Loucy (cell line): ENCODE data around the gene CRAMP1.

Experiments used
- H2AFZ ChIP-seq: fragments of 200-600 bp; sonication (generic); 2 replicates; pipeline ENCODE4 v1.6.0; 2016; ENCODE audit warnings: antibody characterized with exemption, mild to moderate bottlenecking, low read length, moderate library complexity
- H3F3A ChIP-seq: fragments of 200-600 bp; 2 replicates; pipeline ENCODE4 v1.6.0; 2016; ENCODE audit warnings: antibody characterized with exemption, low read depth, mild to moderate bottlenecking
- H3K27me3 ChIP-seq: fragments of 200-600 bp; sonication (generic); 2 replicates; pipeline ENCODE4 v1.6.1; 2014; ENCODE audit warnings: low read length, mild to moderate bottlenecking; ENCODE audit not compliant: insufficient read depth, poor library complexity, severe bottlenecking
- H3K36me3 ChIP-seq: fragments of 200-600 bp; sonication (generic); 2 replicates; pipeline ENCODE4 v1.6.1; 2016; ENCODE audit warnings: low read length; ENCODE audit not compliant: insufficient read depth
- H3K4me1 ChIP-seq: fragments of 200-600 bp; sonication (generic); 2 replicates; pipeline ENCODE4 v1.5.1; 2014; ENCODE audit warnings: low read length, mild to moderate bottlenecking; ENCODE audit not compliant: insufficient read depth, poor library complexity, severe bottlenecking
- H3K4me2 ChIP-seq: fragments of 200-600 bp; sonication (generic); 2 replicates; pipeline ENCODE4 v1.6.0; 2014; ENCODE audit warnings: antibody characterized with exemption, low read length, low read depth, mild to moderate bottlenecking; ENCODE audit not compliant: poor library complexity, severe bottlenecking
- H3K4me3 ChIP-seq: fragments of 200-600 bp; sonication (generic); 2 replicates; pipeline ENCODE4 v1.5.1; 2014; ENCODE audit warnings: low read length, mild to moderate bottlenecking, mixed read lengths; ENCODE audit not compliant: poor library complexity, severe bottlenecking
- H3K79me2 ChIP-seq: fragments of 200-600 bp; sonication (generic); 2 replicates; pipeline ENCODE4 v1.6.1; 2014; ENCODE audit warnings: low read length; ENCODE audit not compliant: insufficient read depth
- H3K9ac ChIP-seq: fragments of 200-600 bp; sonication (generic); 2 replicates; pipeline ENCODE4 v1.6.0; 2014; ENCODE audit warnings: mild to moderate bottlenecking, low read depth, low read length, moderate library complexity; ENCODE audit not compliant: poor library complexity, severe bottlenecking
- H3K9me2 ChIP-seq: fragments of 200-600 bp; sonication (generic); replicated peaks from 2 replicates; pipeline ENCODE4 v1.6.1; 2016; ENCODE audit warnings: low read depth, low read length, mixed read lengths
- H3K9me3 ChIP-seq: fragments of 200-600 bp; sonication (generic); 2 replicates; pipeline ENCODE4 v1.6.1; 2014; ENCODE audit warnings: mild to moderate bottlenecking, antibody characterized with exemption, low read length, low read depth; ENCODE audit not compliant: insufficient read depth
- H4K20me1 ChIP-seq: fragments of 200-600 bp; sonication (generic); 2 replicates; pipeline ENCODE4 v1.6.0; 2014; ENCODE audit warnings: antibody characterized with exemption, low read length, mild to moderate bottlenecking; ENCODE audit not compliant: insufficient read depth, poor library complexity, severe bottlenecking
- EZH2phosphoT487 ChIP-seq: fragments of 200-600 bp; IDR thresholded peaks from 2 replicates; pipeline ENCODE4 v1.6.1; 2018; ENCODE audit warnings: antibody characterized with exemption, mild to moderate bottlenecking, moderate library complexity, borderline replicate concordance
- TF ChIP-seq, protein P1 (sequence below): fragments of 200-600 bp; sonication (generic); conservative IDR thresholded peaks from 2 replicates; pipeline ENCODE4 v1.5.1; 2014; ENCODE audit warnings: mild to moderate bottlenecking, antibody characterized with exemption, low read length

Gene CRAMP1

GRCh38 chr16:1607971-1608370 lies 4.2 kb upstream of the CRAMP1 start:
- H3K9me3 ChIP-seq = no peaks in the 10 kb centered on the region
- no peaks in the 10 kb centered on the region for H3F3A ChIP-seq
- H2AFZ ChIP-seq = no peak overlapping the region
- no peak overlapping the region for H3K9ac ChIP-seq
- H3K4me2 ChIP-seq = no peak overlapping the region
- no peak overlapping the region for H3K4me3 ChIP-seq
- H3K79me2 ChIP-seq = peaks cover 12% of the 10 kb centered on the region; the same call in 1 of the 2 replicates
- no peaks in the 10 kb centered on the region for H3K27me3 ChIP-seq
- H3K4me1 ChIP-seq = peaks cover 7% of the 10 kb centered on the region
- no peak for TF ChIP-seq EZH2phosphoT487
- TF ChIP-seq, protein P1, sequence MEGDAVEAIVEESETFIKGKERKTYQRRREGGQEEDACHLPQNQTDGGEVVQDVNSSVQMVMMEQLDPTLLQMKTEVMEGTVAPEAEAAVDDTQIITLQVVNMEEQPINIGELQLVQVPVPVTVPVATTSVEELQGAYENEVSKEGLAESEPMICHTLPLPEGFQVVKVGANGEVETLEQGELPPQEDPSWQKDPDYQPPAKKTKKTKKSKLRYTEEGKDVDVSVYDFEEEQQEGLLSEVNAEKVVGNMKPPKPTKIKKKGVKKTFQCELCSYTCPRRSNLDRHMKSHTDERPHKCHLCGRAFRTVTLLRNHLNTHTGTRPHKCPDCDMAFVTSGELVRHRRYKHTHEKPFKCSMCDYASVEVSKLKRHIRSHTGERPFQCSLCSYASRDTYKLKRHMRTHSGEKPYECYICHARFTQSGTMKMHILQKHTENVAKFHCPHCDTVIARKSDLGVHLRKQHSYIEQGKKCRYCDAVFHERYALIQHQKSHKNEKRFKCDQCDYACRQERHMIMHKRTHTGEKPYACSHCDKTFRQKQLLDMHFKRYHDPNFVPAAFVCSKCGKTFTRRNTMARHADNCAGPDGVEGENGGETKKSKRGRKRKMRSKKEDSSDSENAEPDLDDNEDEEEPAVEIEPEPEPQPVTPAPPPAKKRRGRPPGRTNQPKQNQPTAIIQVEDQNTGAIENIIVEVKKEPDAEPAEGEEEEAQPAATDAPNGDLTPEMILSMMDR = no peak
- no peaks in the 10 kb centered on the region for H3K36me3 ChIP-seq
- H4K20me1 ChIP-seq = no peaks in the 10 kb centered on the region
- H3K9me2 ChIP-seq = no peaks in the 10 kb centered on the region

- H4K20me1 ChIP-seq = no peaks in the 10 kb centered on the region
- peaks cover 8% of the 10 kb centered on the region for H3K4me1 ChIP-seq
- H3K36me3 ChIP-seq = no peaks in the 10 kb centered on the region
- no peaks in the 10 kb centered on the region for H3K9me3 ChIP-seq
- H3K79me2 ChIP-seq = peaks cover 30% of the 10 kb centered on the region
- peak overlapping the region; percentile 82 for H3K4me2 ChIP-seq
- no peak for TF ChIP-seq EZH2phosphoT487
- TF ChIP-seq, protein P1 = no peak
- H3K4me3 ChIP-seq = peak overlapping the region; percentile 76
- no peaks in the 10 kb centered on the region for H3K27me3 ChIP-seq
- H3K9me2 ChIP-seq = no peaks in the 10 kb centered on the region
- H2AFZ ChIP-seq = peak overlapping the region; percentile 43; the same call in 1 of the 2 replicates
- peak overlapping the region; percentile 68 for H3K9ac ChIP-seq
- H3F3A ChIP-seq = no peaks in the 10 kb centered on the region
These were observed 1.9 kb upstream of the CRAMP1 start for GRCh38 chr16:1610071-1610898.

GRCh38 chr16:1610899-1611632 lies 1.1 kb upstream of the CRAMP1 start:
- peak overlapping the region; percentile 48 for H3K9ac ChIP-seq
- TF ChIP-seq, protein P1 = no peak
- peak overlapping the region; percentile 76 for H3K4me3 ChIP-seq
- no peaks in the 10 kb centered on the region for H3F3A ChIP-seq
- H3K79me2 ChIP-seq = peaks cover 38% of the 10 kb centered on the region
- no peaks in the 10 kb centered on the region for H3K36me3 ChIP-seq
- H4K20me1 ChIP-seq = no peaks in the 10 kb centered on the region
- no peaks in the 10 kb centered on the region for H3K27me3 ChIP-seq
- H3K4me2 ChIP-seq = peak overlapping the region; percentile 82
- H3K9me2 ChIP-seq = no peaks in the 10 kb centered on the region
- H3K4me1 ChIP-seq = peaks cover 14% of the 10 kb centered on the region
- no peak overlapping the region for H2AFZ ChIP-seq
- H3K9me3 ChIP-seq = no peaks in the 10 kb centered on the region
